Endothelial cell of umbilical vein (primary cell): ENCODE data around the gene KIF5C. TPM values are rescaled to one million over a fixed set of nuclear protein-coding genes. Genes with fewer than 3 reads are reported as not detected.

ENCODE experiments used
- BruUV-seq: library from RNA; stranded (reverse); fragments of 400-500 nt; replicated peaks from 2 replicates; lab custom pipeline; 2021; lab: Mats Ljungman, UMichigan
- CTCF ChIA-PET: fragments of 300-600, 350-600 bp; sonication (Branson Sonifier 250); formaldehyde crosslinking; loops from one replicate; lab custom pipeline; 2021; ENCODE audit warnings: antibody characterized with exemption, inconsistent platforms; lab: Charles Lee
- POLR2A ChIA-PET: fragments of 300-600, 350-600 bp; sonication (Branson Sonifier 250); formaldehyde crosslinking; loops from one replicate; lab custom pipeline; 2021; ENCODE audit warnings: antibody characterized with exemption, inconsistent platforms; lab: Charles Lee
- DNase-seq: peaks from one replicate; pipeline ENCODE4 v3.0.0-alpha.2; 2011; ENCODE audit warnings: low read depth, low spot score
- FAIRE-seq: peaks from 2 replicates; lab custom pipeline; 2011; peaks lifted over from hg19 to GRCh38; lab: Jason Lieb, UNC
- H2AFZ ChIP-seq: 2 replicates; pipeline ENCODE4 v1.6.0; 2012; ENCODE audit warnings: low read depth, low read length, control low read depth, inconsistent platforms
- H3K27ac ChIP-seq: 2 replicates; pipeline ENCODE4 v1.5.1; 2011; ENCODE audit warnings: low read depth, mild to moderate bottlenecking, control low read depth, low read length, moderate library complexity; ENCODE audit not compliant: insufficient read depth
- H3K27me3 ChIP-seq, 2 experiments: 2 replicates each; pipeline versions ENCODE4 v1.6.0 to v1.6.1; 2011; ENCODE audit warnings: low read length in 2 of 2, mixed read lengths in 1 of 2; ENCODE audit not compliant: control insufficient read depth in 2 of 2, insufficient read depth in 2 of 2
- H3K36me3 ChIP-seq, 2 experiments: 2 replicates in 1 of 2; 3 replicates in 1 of 2; pipeline ENCODE4 v1.5.1; 2011; ENCODE audit warnings: low read length in 2 of 2, mild to moderate bottlenecking in 1 of 2, moderate library complexity in 1 of 2; ENCODE audit not compliant: control insufficient read depth in 2 of 2, insufficient read depth in 2 of 2; ENCODE audit errors: extremely low read depth in 1 of 2
- H3K4me1 ChIP-seq: 3 replicates; pipeline ENCODE4 v1.5.1; 2011; ENCODE audit warnings: mild to moderate bottlenecking, low read length; ENCODE audit not compliant: control insufficient read depth, insufficient read depth; ENCODE audit errors: extremely low read depth
- H3K4me2 ChIP-seq: 2 replicates; pipeline ENCODE4 v1.6.1; 2011; ENCODE audit warnings: low read length, control low read depth, mixed read lengths; ENCODE audit not compliant: insufficient read depth
- H3K4me3 ChIP-seq, 3 experiments: fragments of 200-600 bp in 1 of 3; sonication (generic), shearing (Covaris generic) in 1 of 3; replicated peaks in 1 of 3; 2 replicates each; pipeline ENCODE4 v1.5.1; 2011 to 2016; ENCODE audit warnings: control low read depth in 3 of 3, low read length in 3 of 3, mild to moderate bottlenecking in 2 of 3, inconsistent platforms in 1 of 3, low read depth in 1 of 3, moderate library complexity in 1 of 3; ENCODE audit not compliant: insufficient read depth in 1 of 3
- H3K79me2 ChIP-seq: 2 replicates; pipeline ENCODE4 v1.6.0; 2012; ENCODE audit warnings: low read length, inconsistent platforms; ENCODE audit not compliant: control insufficient read depth, insufficient read depth
- H3K9ac ChIP-seq: replicated peaks from 2 replicates; pipeline ENCODE3; 2011; ENCODE audit warnings: low read length, control low read depth; ENCODE audit not compliant: insufficient read depth; ENCODE audit errors: extremely low read depth
- H3K9me1 ChIP-seq: replicated peaks from 3 replicates; pipeline ENCODE4 v1.6.0; 2011; ENCODE audit warnings: mild to moderate bottlenecking, low read length; ENCODE audit not compliant: control insufficient read depth, insufficient read depth; ENCODE audit errors: extremely low read depth
- H3K9me3 ChIP-seq: replicated peaks from 2 replicates; pipeline ENCODE4 v1.5.1; 2012; ENCODE audit warnings: low read length, inconsistent platforms; ENCODE audit not compliant: control insufficient read depth, insufficient read depth
- H4K20me1 ChIP-seq: replicated peaks from 2 replicates; pipeline ENCODE3; 2011; ENCODE audit warnings: mild to moderate bottlenecking, low read length; ENCODE audit not compliant: control insufficient read depth, insufficient read depth; ENCODE audit errors: extremely low read depth
- EZH2 ChIP-seq: IDR thresholded peaks from 2 replicates; pipeline ENCODE4 v1.6.1; 2012; ENCODE audit warnings: borderline replicate concordance, low read depth, mild to moderate bottlenecking, moderate library complexity, low read length, inconsistent platforms; ENCODE audit not compliant: severe bottlenecking
- FOS ChIP-seq: IDR thresholded peaks from 2 replicates; pipeline ENCODE4 v1.6.1; 2011; ENCODE audit warnings: mild to moderate bottlenecking, low read length, moderate library complexity, borderline replicate concordance; ENCODE audit not compliant: insufficient read depth
- GATA2 ChIP-seq: IDR thresholded peaks from 2 replicates; pipeline ENCODE4 v1.7.0; 2011; ENCODE audit warnings: low read depth, mild to moderate bottlenecking, moderate library complexity, mixed read lengths, low read length; ENCODE audit not compliant: insufficient read length, insufficient read depth
- JUN ChIP-seq: IDR thresholded peaks from 2 replicates; pipeline ENCODE4 v1.6.1; 2011; ENCODE audit warnings: borderline replicate concordance, low read depth; ENCODE audit not compliant: insufficient read length, insufficient read depth
- MYC ChIP-seq: IDR thresholded peaks from one replicate; pipeline ENCODE4 v1.6.1; 2011; ENCODE audit warnings: mild to moderate bottlenecking, low read depth, low read length
- POLR2A ChIP-seq: IDR thresholded peaks from 2 replicates; pipeline ENCODE4 v1.6.1; 2012; ENCODE audit warnings: low read depth, mild to moderate bottlenecking, control low read depth, low read length
- POLR2AphosphoS5 ChIP-seq: IDR thresholded peaks from 2 replicates; pipeline ENCODE4 v1.6.1; 2012; ENCODE audit warnings: low read depth, mild to moderate bottlenecking, control low read depth, low read length, moderate library complexity; ENCODE audit not compliant: insufficient read depth
- dilution Hi-C: fragments of 300-500 bp; cut with MboI; formaldehyde crosslinking; loops from one replicate; pipeline ENCODE4 v1.15.0; 2019; ENCODE audit warnings: low sequenced_read_pairs; ENCODE audit not compliant: extremely low pct_ligation_motif_present
- intact Hi-C: fragments of 100-400 bp; cut with micrococcal nuclease; formaldehyde crosslinking; loops from one replicate; pipeline ENCODE4 v1.10.0; 2022
- polyA plus RNA-seq, 4 experiments: library from polyadenylated mRNA; depleted of rRNA in 3 of 4; stranded (reverse) in 3 of 4; unstranded in 1 of 4; fragments of >200 nt; gene quantifications; 2 replicates each; pipeline versions ENCODE4 v1.2.1 to v1.2.3, GENCODE V29; 2011 to 2012; ENCODE audit warnings: missing spikeins in 1 of 4
- total RNA-seq: library from RNA; stranded (reverse); gene quantifications from 2 replicates; pipeline ENCODE4 v1.2.3, GENCODE V29; 2021
- TF ChIP-seq, protein P1 (sequence below): IDR thresholded peaks from 2 replicates; pipeline ENCODE4 v1.6.1; 2011; ENCODE audit not compliant: insufficient read depth, insufficient read length
- TF ChIP-seq, protein P2 (sequence below), 2 donors: IDR thresholded peaks; 1 replicate in 1 of 2; 2 replicates in 1 of 2; pipeline ENCODE4 v1.5.1; 2011; ENCODE audit warnings: low read length in 2 of 2, mild to moderate bottlenecking in 2 of 2, moderate library complexity in 2 of 2, control low read depth in 1 of 2, inconsistent platforms in 1 of 2, low read depth in 1 of 2; ENCODE audit not compliant: insufficient read depth in 1 of 2; ENCODE audit errors: extremely low read depth in 1 of 2

KIF5C gene
- total and polyA plus RNA-seq, 2 donors (not counting 3 experiments of a cell fraction or from before 2014, with no cell fraction given), result 0.01 to 0.55 TPM

DNA sequence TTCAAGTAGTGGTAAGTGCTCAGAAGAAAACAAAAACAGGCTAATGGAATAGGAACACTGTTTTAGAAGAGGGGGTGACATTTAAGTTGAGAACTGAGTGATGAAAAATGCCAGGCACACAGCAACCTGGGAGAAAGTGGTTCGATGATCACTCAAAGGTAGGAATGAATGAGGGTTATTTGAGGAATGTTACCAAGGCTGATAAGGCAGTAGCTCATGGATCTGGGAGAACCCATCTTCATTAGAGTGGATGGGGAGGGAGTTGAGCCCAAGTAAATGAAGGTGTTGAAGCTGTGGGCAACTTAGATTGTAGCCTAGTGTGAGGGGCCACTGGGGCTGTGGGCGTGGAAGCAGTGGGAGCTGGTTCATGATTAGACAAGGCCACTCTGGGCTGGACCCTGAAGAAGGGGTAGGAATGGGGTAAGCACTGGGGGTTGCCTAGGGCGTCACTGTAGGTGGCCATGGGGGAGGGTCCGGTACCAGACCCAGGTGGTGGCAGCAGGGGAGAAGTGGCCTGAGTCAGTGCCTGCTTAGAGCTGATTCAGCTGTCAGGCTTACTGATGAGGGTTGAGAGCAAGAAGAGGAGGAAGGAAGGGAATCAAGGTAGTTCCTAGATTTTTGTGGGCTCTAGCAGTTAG, 141.0 kb downstream of the KIF5C start:
- no peak for TF ChIP-seq JUN
- no peak for TF ChIP-seq FOS
- no peak for TF ChIP-seq POLR2A
- TF ChIP-seq, protein P1, sequence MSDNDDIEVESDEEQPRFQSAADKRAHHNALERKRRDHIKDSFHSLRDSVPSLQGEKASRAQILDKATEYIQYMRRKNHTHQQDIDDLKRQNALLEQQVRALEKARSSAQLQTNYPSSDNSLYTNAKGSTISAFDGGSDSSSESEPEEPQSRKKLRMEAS, result no peak
- TF ChIP-seq MYC, result no peak
- no peak for TF ChIP-seq GATA2
- TF ChIP-seq, protein P2, sequence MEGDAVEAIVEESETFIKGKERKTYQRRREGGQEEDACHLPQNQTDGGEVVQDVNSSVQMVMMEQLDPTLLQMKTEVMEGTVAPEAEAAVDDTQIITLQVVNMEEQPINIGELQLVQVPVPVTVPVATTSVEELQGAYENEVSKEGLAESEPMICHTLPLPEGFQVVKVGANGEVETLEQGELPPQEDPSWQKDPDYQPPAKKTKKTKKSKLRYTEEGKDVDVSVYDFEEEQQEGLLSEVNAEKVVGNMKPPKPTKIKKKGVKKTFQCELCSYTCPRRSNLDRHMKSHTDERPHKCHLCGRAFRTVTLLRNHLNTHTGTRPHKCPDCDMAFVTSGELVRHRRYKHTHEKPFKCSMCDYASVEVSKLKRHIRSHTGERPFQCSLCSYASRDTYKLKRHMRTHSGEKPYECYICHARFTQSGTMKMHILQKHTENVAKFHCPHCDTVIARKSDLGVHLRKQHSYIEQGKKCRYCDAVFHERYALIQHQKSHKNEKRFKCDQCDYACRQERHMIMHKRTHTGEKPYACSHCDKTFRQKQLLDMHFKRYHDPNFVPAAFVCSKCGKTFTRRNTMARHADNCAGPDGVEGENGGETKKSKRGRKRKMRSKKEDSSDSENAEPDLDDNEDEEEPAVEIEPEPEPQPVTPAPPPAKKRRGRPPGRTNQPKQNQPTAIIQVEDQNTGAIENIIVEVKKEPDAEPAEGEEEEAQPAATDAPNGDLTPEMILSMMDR (IDR thresholded peaks at IDR 0.05; ENCODE audit: extremely low read depth in 1 of 2, insufficient read depth in 1 of 2, low read depth in 1 of 2, low read length in 2 of 2), result no peak
- TF ChIP-seq EZH2, result no peak
- TF ChIP-seq POLR2AphosphoS5, result no peak
- Histone ChIP-seq H3K4me1 (no peaks in the 10 kb centered on the region), H4K20me1 (no peaks in the 10 kb centered on the region), H3K4me3 (no peak overlapping the region), H3K79me2 (no peaks in the 10 kb centered on the region), H3K9ac (no peak overlapping the region), H3K4me2 (no peak overlapping the region), H3K27ac (no peak overlapping the region), H3K9me1 (no peaks in the 10 kb centered on the region), H3K36me3 (no peaks in the 10 kb centered on the region), H2AFZ (no peak overlapping the region), H3K9me3 (no peaks in the 10 kb centered on the region), H3K27me3 (peaks cover 2 to 3% of the 10 kb centered on the region in 2 experiments)
- no TSS peak for BruUV-seq
- FAIRE-seq (no peak), DNase-seq (no peak)
- dilution Hi-C loops, result no loop called here
- ChIA-PET POLR2A (no interaction called here), CTCF (interaction anchor here (1.0 to 7.2 kb wide), 13 partner anchors 13 to 1080 kb away, joined by 3 to 212 read pairs (median 6); partner anchors contain the start of genes MBD5 and ORC4)
- intact Hi-C loops, result no loop called here
